GM19328 (cell line): Measurements from ENCODE around the gene CNNM3.
"Not testable (repeated sequence)": the region's sequence is repeated elsewhere in the genome, so short reads cannot be mapped to it uniquely, and the experiment has no call there.

ENCODE experiments used
- ATAC-seq: cut with Tn5 transposase; IDR thresholded peaks from one replicate; pipeline ENCODE4 v1.9.1; 2021; ENCODE audit warnings: mild to moderate bottlenecking, moderate library complexity; ENCODE audit not compliant: unreplicated experiment

The CNNM3 gene

DNA sequence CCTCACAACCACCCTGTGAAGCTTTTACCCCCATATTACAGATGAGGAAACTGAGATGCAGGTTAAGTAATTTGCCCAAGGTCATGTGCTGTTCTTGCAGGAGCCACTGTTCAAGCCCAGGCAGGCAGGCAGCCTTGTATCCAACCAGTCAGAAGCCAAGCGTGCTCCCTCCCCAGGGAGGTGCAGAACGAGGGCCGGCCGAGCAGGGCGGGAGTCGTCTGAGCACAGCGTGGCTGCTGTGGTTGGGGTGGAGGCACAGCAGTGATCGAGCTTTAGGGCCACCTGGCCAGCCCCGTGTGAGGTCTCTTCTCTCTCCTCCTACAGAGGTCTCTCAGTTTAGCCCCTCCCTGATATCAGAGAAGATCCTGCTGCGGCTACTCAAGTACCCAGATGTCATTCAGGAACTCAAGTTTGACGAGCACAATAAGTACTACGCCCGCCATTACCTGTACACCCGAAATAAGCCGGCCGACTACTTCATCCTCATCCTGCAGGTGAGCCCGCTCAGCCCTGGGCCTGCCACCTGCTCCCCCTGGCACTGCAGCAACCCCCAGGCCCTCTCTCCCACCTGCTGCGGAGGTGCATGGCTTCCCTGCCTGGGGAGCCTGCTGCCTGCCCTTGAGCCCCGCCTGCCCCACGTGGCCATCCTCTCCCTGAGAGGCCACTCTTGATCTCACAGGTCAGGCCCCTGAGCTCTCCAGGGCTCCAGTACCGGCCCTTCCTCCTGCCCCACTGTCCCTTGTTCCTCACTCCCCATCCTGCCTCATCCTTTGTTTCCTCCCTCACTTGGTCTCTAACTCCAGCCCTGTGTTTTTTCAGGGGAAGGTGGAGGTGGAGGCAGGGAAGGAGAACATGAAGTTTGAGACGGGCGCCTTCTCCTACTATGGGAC is 17.1 kb upstream of the CNNM3 start:
- ATAC-seq = no peak

DNA sequence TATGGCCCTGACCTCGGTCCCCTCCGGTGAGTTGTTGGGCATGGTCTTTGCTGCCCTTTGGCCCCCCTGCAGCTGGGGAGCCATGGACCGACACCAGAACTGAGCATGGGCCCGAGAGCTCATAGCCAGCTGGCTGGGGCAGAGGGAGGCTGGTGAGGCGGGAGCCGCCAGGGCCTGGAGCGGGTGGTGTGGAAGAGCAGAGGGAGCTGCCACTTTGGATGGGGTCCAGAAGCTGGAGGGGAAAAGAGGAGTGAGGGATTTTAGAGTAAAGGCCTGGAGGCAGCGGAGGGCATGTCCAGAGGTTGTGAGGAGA is 16.5 kb upstream of the CNNM3 start:
- no peak for ATAC-seq

DNA sequence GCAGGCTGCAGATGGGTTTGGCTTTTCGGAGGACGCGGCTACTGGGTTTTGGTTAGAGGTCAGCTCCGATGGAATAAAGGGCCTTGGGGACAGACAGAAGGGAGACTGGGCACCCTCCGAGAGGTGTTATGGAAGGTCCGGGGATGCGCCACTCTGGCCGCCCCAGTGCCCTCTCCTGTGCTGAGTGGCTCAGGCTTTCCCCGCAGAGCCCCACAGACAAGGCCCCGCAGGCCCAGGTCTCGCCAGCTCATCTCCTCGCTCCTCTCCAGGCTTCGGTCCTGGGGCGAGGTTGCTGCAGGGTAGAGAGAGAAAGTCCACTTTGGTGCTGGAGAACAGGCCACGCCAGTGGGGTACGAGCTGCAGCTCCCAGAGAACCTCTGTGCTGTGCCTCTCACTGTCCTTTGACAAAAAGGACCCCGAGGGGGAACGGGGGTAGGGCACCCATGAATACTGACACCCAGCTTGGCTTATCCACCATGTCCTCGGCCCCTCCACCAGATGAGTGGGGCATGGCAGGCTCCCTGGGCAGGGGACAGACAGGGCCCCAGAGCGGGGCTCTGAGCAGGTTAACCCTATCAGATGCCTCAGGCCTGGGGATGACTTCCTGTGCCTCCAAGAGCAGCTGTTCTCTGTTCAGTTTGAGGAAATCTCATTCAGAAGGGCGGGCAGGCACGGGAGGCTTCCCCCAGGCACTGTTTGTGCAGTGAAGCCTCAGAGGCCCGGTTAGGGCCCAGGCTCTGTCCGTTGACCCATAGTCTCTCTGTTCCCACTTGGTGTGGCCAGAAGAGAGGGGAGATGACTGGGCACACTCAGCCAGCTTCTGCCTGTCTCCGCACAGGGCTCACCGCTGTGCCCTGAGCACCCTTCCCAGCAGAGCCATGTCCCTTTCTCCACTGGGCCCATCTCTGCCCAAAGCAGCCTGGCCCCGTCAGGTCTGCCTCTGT is 15.7 kb upstream of the CNNM3 start:
- no peak for ATAC-seq

DNA sequence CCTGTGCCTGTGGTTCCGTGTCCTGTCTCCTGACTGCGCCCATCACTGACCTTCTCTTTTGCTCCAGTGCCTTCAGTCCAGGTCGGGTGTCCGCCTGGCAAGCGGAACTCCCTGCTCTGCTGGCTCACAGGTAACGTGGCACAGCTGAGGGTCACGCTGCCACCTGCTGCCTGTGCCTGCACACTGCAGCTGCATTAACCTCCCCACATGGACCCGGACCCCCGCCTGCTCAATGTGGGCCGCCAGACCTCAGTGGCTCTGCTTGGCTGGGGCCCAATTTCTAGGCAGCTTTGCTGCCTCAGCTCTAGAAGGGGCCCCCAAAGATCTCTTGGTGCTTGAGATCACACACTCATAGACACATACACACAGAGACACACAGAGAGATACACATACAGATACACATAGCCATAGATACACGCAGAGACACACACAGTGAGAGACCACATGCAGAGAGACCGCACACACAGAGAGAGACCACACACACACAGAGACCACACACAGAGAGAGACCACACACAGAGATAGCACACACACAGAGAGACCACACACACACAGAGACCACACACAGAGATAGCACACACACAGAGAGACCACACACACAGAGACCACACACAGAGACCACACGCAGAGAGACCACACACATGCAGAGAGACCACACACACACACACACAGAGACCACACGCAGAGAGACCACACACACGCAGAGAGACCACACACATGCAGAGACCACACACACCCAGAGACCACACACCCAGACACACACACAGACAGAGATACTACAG is 14.9 kb upstream of the CNNM3 start:
- ATAC-seq = peak; percentile 77

DNA sequence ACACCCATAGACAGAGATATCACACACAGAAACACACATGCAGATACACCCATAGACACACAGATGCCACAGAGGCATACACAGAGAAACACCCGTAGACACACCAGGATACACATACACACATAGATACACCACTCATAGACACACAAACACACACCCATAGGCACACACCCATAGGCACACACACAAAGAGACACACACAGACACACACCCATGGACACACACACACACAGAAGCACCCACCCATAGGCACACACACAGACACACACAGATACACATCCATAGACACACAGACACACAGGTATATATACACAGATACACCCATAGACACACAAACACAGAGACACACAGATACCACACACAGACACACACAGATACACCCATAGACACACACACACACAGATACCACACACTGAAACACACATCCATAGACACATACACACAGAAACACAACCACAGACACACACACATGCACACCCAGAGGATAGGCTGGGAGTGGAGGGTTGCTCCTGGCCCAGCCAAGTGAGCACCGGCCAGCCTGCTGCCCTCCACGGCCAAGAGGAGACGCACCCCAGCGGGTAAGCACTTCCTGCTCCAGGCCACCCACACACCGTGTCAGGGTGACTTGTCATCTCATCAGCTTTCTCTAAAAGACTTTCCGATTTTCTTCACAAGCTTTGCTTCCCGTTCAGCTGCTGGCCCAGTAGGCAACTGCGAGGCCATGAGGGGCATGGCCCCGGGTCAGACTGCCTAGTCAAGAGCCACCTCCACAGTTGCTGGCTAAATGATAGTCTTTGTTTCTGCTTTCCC is 14.1 kb upstream of the CNNM3 start:
- ATAC-seq = no peak

DNA sequence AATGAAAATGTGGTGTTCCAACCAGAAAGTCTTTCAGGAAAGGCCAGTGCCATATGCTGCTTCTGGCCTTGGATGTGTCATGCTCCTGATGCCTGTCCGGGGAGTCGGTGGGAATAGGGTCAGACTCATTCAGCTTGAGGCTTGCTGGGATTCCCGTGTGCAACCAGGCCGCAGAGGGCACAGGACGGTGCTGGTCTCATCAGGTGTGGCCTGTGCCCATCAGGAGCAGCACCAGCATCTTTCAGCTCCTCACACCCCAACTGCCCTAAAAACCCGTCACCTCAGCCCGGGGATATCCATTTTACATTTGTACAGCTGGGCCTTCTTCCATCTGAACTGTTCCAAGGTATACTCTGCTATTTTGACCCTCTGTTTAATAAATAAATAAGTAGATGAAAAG is 13.3 kb upstream of the CNNM3 start:
- ATAC-seq = no peak

DNA sequence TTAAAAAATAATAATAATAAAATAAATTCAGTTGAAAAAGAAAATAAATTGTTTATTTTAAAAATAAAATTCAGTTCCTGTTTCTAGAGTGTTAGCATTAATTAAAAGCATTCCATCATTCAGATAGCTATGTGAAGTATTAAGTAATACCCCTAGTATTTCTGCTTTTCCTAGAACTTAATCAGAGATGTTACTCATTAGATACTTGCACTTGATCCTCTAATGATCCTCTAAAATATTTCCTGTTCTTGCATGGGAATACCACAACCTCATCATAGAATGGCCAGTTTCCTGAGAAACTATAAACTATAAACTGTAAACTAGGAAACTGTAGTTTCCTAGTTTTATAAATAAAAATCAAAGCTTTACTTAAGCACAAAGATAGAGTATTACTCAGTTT is 11.1 kb upstream of the CNNM3 start:
- ATAC-seq = no peak

DNA sequence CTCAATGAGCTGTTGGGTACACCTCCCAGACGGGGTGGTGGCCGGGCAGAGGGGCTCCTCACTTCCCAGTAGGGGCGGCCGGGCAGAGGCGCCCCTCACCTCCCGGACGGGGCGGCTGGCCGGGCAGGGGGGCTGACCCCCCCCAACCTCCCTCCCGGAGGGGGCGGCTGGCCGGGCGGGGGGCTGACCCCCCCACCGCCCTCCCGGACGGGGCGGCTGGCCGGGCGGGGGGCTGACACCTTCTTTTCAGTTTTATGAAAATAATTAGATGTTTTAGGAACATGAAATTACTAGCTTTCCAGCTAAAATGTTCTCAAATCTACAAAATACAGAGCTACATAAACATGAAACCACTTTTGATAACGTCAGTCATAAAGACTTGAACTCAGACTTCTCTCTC is 10.1 kb upstream of the CNNM3 start:
- not testable (repeated sequence) for ATAC-seq

DNA sequence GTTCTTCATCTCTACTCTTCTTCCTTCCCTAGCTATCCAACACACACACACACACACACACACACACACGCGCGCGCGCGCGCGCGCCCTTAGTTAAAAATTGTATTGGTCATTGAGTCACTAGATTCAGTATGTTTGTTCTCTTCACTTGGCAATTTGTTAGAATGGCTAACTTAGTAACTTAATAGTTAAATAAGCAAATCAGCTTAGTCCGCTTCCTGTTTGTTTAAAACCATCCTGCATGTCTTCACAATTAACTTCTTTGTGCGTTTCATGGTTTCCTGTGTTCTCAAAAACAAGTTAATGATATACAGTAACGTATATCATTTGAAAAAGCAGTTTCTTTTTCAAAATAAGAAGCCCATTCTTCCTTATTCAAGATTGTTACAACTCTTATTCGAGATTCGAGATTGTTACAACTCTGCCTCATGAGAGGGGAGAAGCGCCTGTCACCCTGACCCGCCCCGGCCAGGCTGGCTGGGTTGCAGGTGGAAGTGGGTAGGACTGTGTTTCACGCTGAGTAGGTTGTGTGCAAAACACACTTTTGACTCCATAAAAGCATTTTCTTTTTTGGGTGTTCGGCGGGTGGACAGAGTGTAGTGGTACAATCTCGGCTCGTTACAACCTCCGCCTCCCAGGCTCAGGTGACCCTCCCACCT is 9.5 kb upstream of the CNNM3 start:
- ATAC-seq = peak; percentile 37

DNA sequence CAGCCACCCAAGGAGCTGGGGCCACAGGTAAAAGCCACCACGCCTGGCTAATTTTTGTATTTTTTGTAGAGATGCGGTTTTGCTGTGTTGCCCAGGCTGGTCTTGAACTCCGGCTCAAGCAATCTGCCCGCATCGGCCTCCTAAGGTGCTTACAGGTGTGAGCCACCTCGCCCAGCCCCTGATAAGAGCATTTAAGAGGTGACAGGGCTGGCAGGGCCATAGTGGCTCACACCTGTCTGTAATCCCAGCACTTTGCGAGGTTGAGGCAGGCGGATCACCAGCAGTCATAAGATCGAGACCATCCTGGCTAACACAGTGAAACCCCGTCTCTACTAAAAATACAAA is 9.0 kb upstream of the CNNM3 start:
- ATAC-seq = no peak

DNA sequence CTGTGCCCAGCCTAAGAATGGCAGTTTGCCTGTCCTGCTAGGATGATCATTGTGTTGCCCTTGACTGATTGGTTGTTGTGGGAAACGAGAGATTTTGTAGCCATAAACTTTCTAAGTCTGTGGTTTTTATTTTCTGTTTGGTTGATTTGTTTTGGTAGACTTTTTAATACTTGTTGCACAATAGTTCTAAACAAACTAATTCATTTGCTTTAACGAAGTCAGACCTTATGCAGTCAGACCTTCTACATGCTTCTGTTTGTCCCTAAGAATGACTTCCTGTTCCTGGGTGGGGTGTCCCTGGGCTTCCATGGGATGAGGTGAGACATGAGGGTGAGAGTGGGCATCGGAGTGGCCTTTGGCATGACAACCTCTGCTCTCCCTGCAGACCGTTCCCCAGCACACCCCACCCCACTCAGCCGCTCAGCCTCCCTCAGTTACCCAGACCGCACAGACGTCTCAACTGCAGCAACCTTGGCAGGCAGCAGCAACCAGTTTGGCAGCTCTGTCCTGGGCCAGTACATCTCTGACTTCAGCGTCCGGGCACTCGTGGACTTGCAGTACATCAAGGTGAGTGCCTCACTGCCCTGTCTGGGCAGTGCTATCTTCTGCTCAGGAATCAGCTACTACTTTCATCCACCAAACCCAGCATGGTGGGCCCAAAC is 7.8 kb upstream of the CNNM3 start:
- no peak for ATAC-seq

DNA sequence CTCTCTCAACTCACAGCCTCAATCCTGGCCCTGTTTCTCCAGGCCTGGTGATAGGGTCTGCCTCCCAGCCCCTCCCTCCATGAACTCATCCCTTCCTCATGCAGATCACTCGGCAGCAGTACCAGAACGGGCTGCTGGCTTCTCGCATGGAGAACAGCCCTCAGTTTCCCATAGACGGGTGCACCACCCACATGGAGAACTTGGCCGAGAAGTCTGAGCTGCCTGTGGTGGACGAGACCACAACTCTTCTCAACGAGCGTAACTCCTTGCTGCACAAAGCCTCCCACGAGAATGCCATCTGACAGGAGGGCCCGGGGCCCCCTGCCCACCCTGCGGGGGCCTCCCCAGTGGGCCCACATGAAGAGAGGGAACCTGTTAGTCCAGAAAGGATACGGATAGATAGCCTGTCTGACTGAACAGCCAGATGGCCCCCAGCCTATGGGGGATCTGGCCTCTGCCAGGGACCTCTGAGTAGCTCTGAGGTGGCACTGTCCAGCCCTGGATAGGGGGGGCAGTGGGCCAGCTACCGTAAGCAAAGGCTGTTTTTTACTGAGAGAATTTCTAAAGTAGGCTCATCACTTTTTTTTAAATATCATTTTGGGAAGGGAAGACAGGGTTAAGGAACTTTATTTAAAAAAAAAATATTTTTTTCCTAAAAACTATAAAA is 6.7 kb upstream of the CNNM3 start:
- no peak for ATAC-seq

DNA sequence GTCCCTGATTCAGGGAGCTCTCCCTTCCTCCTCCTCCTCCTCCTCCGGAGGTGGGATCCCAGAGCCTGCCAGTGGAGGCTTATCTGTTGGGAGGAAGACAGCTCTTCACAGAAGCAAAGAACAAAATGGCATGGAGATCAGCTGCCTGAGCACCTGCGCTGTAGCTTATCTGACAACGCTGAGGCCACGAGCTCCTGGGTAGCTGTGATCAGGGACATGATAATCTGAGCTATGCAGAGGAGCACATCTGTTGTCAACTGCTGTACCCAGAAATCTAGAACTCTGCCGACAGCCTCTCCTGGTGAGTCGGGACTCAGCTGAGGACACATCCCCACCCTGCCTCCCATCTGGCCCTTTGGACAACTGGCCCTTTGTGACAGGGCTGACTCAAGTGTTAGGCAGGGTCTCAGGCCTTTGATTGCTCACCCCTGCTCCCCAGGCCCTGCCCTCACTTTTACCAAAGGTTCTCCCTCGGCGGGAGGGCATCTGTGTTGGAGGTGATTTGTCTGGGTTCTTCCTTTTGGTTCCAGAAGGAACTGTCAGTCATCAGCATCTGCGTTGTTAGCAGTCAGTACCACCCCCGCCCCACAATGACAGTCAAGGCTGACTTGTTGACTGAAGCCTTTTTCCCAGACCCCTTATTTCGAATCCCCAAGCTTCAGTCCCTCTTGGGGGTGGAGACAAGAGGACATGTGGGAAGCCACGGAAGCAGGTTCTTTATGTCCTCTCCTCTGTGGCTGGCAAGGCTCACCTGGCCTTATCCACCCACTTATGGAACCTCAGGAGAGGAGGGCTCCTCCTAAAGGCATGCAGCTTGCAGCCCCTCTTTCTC is 5.9 kb upstream of the CNNM3 start:
- ATAC-seq = no peak

DNA sequence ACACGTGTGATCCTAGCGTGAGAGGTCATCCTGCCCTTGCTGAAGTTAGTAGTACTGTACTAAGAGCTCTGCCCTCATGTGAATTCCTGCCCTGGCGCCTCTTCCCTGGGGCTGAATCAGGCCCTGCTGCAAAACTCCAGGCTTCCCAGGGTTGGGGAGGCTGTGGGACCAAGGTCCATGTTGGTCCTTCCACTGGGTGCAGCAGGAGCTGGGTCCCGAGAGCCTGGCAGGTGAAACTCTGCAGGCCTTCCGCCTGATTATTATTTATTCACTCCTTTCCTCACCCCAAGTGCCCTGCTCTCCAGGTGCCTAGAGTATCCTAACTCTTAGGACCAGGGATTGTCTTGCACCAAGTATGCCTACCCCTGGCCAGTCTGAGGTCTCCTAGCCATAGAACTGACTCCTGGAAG is 5.3 kb upstream of the CNNM3 start:
- no peak for ATAC-seq

DNA sequence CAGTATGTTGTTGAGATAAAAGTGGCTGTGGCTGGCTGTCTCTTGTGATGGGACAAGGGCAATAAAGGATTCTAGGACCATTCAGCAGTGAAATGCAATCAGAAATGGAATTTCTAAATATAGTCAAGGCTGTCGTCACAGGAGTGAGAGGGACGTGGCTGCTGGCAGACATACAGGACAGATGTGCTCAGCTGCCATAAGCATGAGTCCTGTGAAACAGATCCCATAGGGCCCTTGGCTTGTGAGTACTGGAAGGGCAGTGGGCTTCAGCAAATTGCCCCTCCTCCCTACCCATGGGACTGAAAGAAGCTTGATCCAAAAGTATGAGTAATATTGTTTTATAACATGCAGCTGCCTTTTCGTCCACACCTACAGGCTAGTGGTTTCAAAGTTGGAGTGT is 4.2 kb upstream of the CNNM3 start:
- no peak for ATAC-seq

DNA sequence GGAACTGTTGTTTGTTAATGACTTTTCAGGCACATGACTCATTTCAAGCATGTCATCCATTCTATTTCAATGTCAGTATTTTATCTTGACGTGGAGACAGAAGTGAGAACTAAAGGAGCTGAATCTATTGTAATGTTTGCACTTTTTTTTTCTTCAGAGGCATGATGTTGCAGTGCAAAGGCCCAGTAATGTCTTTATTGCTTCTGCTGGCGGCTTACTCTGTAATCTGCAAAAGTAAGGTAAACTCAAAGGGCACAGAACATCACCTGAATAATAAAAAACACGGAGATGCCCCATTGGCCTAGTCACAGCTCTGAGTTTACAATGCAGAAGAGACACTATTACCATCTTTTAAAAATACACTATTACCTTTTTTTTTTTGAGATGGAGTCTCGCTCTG is 2.4 kb upstream of the CNNM3 start:
- no peak for ATAC-seq

DNA sequence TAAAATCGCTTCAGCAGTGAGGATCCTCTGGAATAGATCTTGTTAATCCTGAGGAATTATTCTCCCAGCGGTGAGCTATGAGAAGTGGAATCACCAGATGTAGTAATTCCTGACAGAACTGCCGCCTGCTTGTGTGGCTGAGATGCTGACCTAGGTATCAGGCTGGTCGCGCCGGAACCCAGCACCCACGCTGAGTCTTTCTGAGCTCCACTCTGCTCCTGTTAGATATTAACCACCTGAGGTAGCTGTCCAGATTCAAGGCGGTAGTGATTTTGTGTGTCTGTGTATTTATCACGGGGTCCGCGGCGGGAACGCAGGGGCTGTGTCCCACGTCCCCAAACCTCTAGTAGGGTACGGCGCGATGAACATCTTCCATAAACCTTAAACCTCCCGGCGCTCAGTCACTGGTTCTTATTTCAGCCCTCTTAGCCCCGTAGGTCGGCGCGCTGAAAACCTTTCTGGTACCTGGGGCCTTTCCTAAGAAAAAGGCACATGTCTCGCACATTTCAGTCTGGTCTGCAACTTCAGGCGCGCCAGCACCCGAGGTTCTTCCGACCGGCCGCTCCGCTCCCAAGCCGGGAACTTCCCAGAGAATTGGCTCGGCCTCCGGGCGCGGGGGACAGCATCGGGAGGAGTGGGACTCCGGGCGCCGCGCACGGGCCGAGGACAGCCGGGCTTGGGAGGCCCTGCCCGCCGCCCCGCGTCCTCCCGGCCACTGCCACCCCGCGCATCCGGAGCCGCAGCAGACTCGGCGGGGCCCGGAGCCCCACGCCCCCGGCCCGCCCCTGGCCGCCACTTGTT is 542 bp upstream of the CNNM3 start:
- no peak for ATAC-seq
